Hepatocyte (in vitro differentiated cells): ENCODE data around the gene PARN. TPM values are rescaled to one million over a fixed set of nuclear protein-coding genes. Genes with fewer than 3 reads are reported as not detected.

ENCODE experiments used
- DNase-seq: peaks from one replicate; pipeline ENCODE4 v3.0.0-alpha.2; 2016; ENCODE audit warnings: low spot score
- H2AFZ ChIP-seq: fragments of 200-600 bp; sonication (generic); 2 replicates; pipeline ENCODE4 v1.6.0; 2016; ENCODE audit warnings: antibody characterized with exemption, mild to moderate bottlenecking
- H3K27ac ChIP-seq: fragments of 200-600 bp; sonication (generic); 2 replicates; pipeline ENCODE4 v1.5.1; 2016; ENCODE audit warnings: mild to moderate bottlenecking
- H3K27me3 ChIP-seq: fragments of 200-600 bp; sonication (generic); 2 replicates; pipeline ENCODE4 v1.6.1; 2016
- H3K36me3 ChIP-seq: fragments of 200-600 bp; sonication (generic); replicated peaks from 2 replicates; pipeline ENCODE4 v1.5.1; 2016; ENCODE audit warnings: low read depth; ENCODE audit not compliant: insufficient read depth
- H3K4me1 ChIP-seq: fragments of 200-600 bp; sonication (generic); 2 replicates; pipeline ENCODE4 v1.5.1; 2016; ENCODE audit warnings: mild to moderate bottlenecking, moderate library complexity; ENCODE audit not compliant: insufficient read depth
- H3K4me2 ChIP-seq: fragments of 200-600 bp; sonication (generic); 2 replicates; pipeline ENCODE4 v1.6.0; 2016
- H3K4me3 ChIP-seq: fragments of 200-600 bp; sonication (generic); 2 replicates; pipeline ENCODE4 v1.5.1; 2016; ENCODE audit warnings: mild to moderate bottlenecking
- H3K79me2 ChIP-seq: fragments of 200-600 bp; sonication (generic); 2 replicates; pipeline ENCODE4 v1.6.0; 2017; ENCODE audit warnings: mild to moderate bottlenecking
- H3K9me2 ChIP-seq: fragments of 200-600 bp; sonication (generic); replicated peaks from 2 replicates; pipeline ENCODE4 v1.6.0; 2017; ENCODE audit warnings: mild to moderate bottlenecking; ENCODE audit not compliant: insufficient read depth
- H3K9me3 ChIP-seq: fragments of 200-600 bp; sonication (generic); 2 replicates; pipeline ENCODE4 v1.5.1; 2016; ENCODE audit warnings: low read depth, mild to moderate bottlenecking
- H4K20me1 ChIP-seq: fragments of 200-600 bp; sonication (generic); 2 replicates; pipeline ENCODE4 v1.6.0; 2016; ENCODE audit warnings: mild to moderate bottlenecking; ENCODE audit not compliant: insufficient read depth, poor library complexity, severe bottlenecking
- EZH2 ChIP-seq: fragments of 200-600 bp; sonication (generic); IDR thresholded peaks from 2 replicates; pipeline ENCODE4 v1.6.1; 2016; ENCODE audit warnings: antibody characterized with exemption, mild to moderate bottlenecking, borderline replicate concordance
- EZH2phosphoT487 ChIP-seq: fragments of 200-600 bp; sonication (generic); IDR thresholded peaks from one replicate; pipeline ENCODE4 v1.6.1; 2018; ENCODE audit warnings: antibody characterized with exemption, mild to moderate bottlenecking, low read depth, moderate library complexity; ENCODE audit not compliant: unreplicated experiment, severe bottlenecking
- WGBS: methylation state at CpG from one replicate; pipeline ENCODE4 v1.1.6; 2016; ENCODE audit warnings: low lambda C conversion rate; ENCODE audit errors: missing lambda C conversion rate; 5-methylcytosine and 5-hydroxymethylcytosine counted together
- polyA plus RNA-seq: library from polyadenylated mRNA; unstranded; fragments of >200 nt; fragmentation: Nextera tagmentation; extraction: Ambion mirVana; gene quantifications from 2 replicates; pipeline ENCODE4 v1.2.1, GENCODE V29; 2016
- total RNA-seq: library from RNA; depleted of rRNA; stranded (reverse); fragments of >200 nt; gene quantifications from 2 replicates; pipeline ENCODE4 v1.2.3, GENCODE V29; 2014
- TF ChIP-seq, protein P1 (sequence below): fragments of 200-600 bp; sonication (generic); IDR thresholded peaks from 2 replicates; pipeline ENCODE4 v1.5.1; 2016; ENCODE audit warnings: antibody characterized with exemption, mild to moderate bottlenecking; ENCODE audit not compliant: poor library complexity

Gene PARN
- total and polyA plus RNA-seq, 2 experiments from 2014 or later, result 23.7 to 35.6 TPM

DNA sequence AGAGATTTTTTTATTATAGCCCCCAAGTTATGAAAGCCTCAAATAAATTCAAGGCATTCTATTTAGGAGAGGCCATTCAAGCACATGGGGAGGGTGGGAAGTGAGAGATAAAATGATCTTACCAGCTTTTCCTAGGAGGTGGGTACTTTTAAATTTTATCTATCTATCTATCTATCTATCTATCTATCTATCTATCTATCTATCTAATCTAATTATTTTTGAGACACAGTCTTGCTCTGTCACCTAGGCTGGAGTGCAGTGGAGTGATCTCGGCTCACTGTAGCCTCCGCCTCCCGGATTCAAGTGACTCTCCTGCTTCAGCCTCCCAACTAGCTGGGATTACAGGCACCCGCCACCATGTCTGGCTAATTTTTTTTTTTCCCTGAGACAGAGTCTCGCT lies 182.3 kb downstream of the PARN start:
- Histone ChIP-seq H3K4me3 (no peak overlapping the region), H3K9me3 (no peaks in the 10 kb centered on the region), H4K20me1 (no peaks in the 10 kb centered on the region), H3K36me3 (no peaks in the 10 kb centered on the region), H3K27ac (no peak overlapping the region), H3K27me3 (no peaks in the 10 kb centered on the region), H3K9me2 (no peaks in the 10 kb centered on the region), H3K4me2 (no peak overlapping the region), H3K4me1 (no peaks in the 10 kb centered on the region), H2AFZ (no peak overlapping the region), H3K79me2 (no peaks in the 10 kb centered on the region)
- WGBS, result 95% methylated on average over 5 of the region's 5 CpGs
- no peak for DNase-seq
- TF ChIP-seq EZH2phosphoT487, result no peak
- TF ChIP-seq, protein P1, sequence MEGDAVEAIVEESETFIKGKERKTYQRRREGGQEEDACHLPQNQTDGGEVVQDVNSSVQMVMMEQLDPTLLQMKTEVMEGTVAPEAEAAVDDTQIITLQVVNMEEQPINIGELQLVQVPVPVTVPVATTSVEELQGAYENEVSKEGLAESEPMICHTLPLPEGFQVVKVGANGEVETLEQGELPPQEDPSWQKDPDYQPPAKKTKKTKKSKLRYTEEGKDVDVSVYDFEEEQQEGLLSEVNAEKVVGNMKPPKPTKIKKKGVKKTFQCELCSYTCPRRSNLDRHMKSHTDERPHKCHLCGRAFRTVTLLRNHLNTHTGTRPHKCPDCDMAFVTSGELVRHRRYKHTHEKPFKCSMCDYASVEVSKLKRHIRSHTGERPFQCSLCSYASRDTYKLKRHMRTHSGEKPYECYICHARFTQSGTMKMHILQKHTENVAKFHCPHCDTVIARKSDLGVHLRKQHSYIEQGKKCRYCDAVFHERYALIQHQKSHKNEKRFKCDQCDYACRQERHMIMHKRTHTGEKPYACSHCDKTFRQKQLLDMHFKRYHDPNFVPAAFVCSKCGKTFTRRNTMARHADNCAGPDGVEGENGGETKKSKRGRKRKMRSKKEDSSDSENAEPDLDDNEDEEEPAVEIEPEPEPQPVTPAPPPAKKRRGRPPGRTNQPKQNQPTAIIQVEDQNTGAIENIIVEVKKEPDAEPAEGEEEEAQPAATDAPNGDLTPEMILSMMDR, result no peak
- no peak for TF ChIP-seq EZH2

DNA sequence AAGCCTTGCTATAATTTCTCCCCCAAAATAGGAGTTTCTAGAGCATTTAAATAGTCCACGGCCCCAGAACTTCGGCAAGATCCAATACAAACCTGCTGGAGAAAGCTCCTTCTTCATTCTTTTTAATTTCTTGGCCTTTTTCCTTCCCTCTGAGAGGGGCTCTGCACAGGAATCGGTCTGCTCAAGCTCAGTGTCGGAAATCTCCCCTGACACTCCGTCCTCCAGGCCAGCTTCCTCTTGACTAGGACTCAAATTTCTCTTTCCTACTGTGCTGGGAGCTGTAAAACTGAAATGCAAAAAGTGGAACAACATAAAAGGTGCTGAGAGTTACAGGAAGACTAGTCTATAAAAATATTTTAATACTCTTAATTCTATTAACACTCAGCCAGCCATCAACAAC lies 183.3 kb downstream of the PARN start:
- Histone ChIP-seq H3K4me1 (no peaks in the 10 kb centered on the region), H3K27ac (no peak overlapping the region), H3K36me3 (no peaks in the 10 kb centered on the region), H3K27me3 (no peaks in the 10 kb centered on the region), H3K79me2 (no peaks in the 10 kb centered on the region), H2AFZ (no peak overlapping the region), H3K4me2 (no peak overlapping the region), H3K4me3 (no peak overlapping the region), H3K9me3 (no peaks in the 10 kb centered on the region), H4K20me1 (no peaks in the 10 kb centered on the region), H3K9me2 (no peaks in the 10 kb centered on the region)
- 55% methylated on average over 5 of the region's 5 CpGs for WGBS
- no peak for DNase-seq
- TF ChIP-seq, protein P1, result no peak
- no peak for TF ChIP-seq EZH2
- TF ChIP-seq EZH2phosphoT487, result no peak

DNA sequence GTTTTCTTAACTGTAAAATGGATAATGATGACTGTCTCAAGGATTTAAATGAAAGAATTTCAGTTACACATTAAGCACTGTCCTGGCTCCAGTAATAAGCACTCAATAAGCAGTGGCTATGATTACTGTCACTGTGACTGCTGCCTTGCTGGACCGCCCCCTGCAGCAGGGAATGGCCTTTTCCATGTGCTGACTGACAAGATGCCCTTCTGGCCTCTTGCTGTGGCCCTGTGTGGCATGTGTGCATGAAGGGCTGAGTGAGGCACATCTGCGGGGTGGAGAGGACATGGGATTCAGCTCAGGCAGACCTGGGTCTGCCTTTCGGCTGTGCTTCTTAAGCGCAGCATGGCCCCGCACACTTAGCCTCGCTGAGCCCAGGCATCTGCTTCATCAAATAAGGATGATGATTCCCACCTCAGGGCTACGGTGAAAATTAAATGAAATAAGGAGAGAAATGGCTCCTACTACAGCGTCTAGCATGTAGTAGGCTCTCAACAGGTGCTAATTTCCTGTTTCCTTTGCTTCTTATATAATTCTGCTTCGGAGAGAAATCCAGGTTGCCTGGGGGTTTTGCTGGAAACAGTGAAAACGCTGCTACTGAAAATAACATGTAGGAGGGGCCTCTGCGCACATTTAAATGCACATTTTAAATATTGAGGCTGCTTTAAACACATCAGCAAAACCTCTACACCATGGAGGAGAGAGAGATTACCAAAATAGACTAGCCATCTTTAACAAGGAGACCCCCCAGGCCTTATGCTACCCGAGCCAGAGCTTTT lies 183.9 kb downstream of the PARN start:
- H3K27me3 ChIP-seq, result no peaks in the 10 kb centered on the region
- no peaks in the 10 kb centered on the region for H3K79me2 ChIP-seq
- H3K4me3 ChIP-seq, result no peak overlapping the region
- no peak for DNase-seq
- H4K20me1 ChIP-seq, result no peaks in the 10 kb centered on the region
- H2AFZ ChIP-seq, result no peak overlapping the region
- no peaks in the 10 kb centered on the region for H3K4me1 ChIP-seq
- WGBS, result 88% methylated on average over 12 of the region's 12 CpGs
- H3K9me2 ChIP-seq, result no peaks in the 10 kb centered on the region
- H3K4me2 ChIP-seq, result no peak overlapping the region
- H3K36me3 ChIP-seq, result no peaks in the 10 kb centered on the region
- no peak overlapping the region for H3K27ac ChIP-seq
- TF ChIP-seq EZH2phosphoT487 (no peak), EZH2 (no peak)
- TF ChIP-seq, protein P1, result no peak
- H3K9me3 ChIP-seq, result no peaks in the 10 kb centered on the region
